HepG2 (cell line): ENCODE measurements around the gene ACTN4. TPM values are rescaled to one million over a fixed set of nuclear protein-coding genes. Genes with fewer than 3 reads are reported as not detected.

Experiments
- ATAC-seq: fragments of 200-7000 bp; cut with Tn5 transposase; 3 replicates; pipeline ENCODE4 v1.9.1; 2020; ENCODE audit warnings: mild to moderate bottlenecking, moderate library complexity
- BruUV-seq: library from RNA; stranded (reverse); fragments of 400-500 nt; replicated peaks from 2 replicates; lab custom pipeline; 2021; lab: Mats Ljungman, UMichigan
- CTCF ChIA-PET: fragments of 300-600 bp; formaldehyde crosslinking; extraction: SDS; loops from one replicate; lab custom pipeline; 2021; ENCODE audit warnings: low total read pairs, inconsistent platforms, low intra/inter-chr PET ratio; lab: Yijun Ruan, JAX
- POLR2A ChIA-PET: fragments of 350-600 bp; sonication (Branson Sonifier 250); formaldehyde crosslinking; loops from one replicate; lab custom pipeline; 2020; ENCODE audit warnings: antibody characterized with exemption, inconsistent platforms; lab: Yijun Ruan, JAX
- DNase-seq: peaks from one replicate; pipeline ENCODE4 v3.0.0-alpha.2; 2015; ENCODE audit warnings: low spot score
- FAIRE-seq: peaks from 3 replicates; lab custom pipeline; 2011; peaks lifted over from hg19 to GRCh38; lab: Jason Lieb, UNC
- H2AFZ ChIP-seq: one replicate; pipeline ENCODE4 v1.6.1; 2011; ENCODE audit warnings: low read length, inconsistent platforms
- H3K27ac ChIP-seq: fragments of 300-600 bp; 3 replicates; pipeline ENCODE4 v1.8.0; 2011; ENCODE audit warnings: mixed run types, mild to moderate bottlenecking, mixed read lengths, low read length, inconsistent platforms; ENCODE audit not compliant: insufficient read depth; ENCODE audit errors: extremely low read length
- H3K27me3 ChIP-seq, 2 experiments: fragments of 200-600 bp in 1 of 2; 2 replicates in 1 of 2; 3 replicates in 1 of 2; pipeline versions ENCODE4 v1.6.0 to v1.8.0; 2011; ENCODE audit warnings: low read length in 2 of 2, mild to moderate bottlenecking in 2 of 2, moderate library complexity in 2 of 2, inconsistent platforms in 1 of 2; ENCODE audit not compliant: insufficient read depth in 2 of 2, control insufficient read depth in 1 of 2
- H3K36me3 ChIP-seq, 2 experiments: fragments of 200-600 bp in 1 of 2; replicated peaks in 1 of 2; 2 replicates in 1 of 2; 3 replicates in 1 of 2; pipeline versions ENCODE4 v1.5.1 to v1.8.0; 2011; ENCODE audit warnings: low read length in 2 of 2, inconsistent platforms in 1 of 2; ENCODE audit not compliant: insufficient read depth in 2 of 2, control insufficient read depth in 1 of 2
- H3K4me1 ChIP-seq: 2 replicates; pipeline ENCODE4 v1.5.1; 2012; ENCODE audit warnings: low read length, inconsistent platforms; ENCODE audit not compliant: insufficient read depth
- H3K4me2 ChIP-seq: 2 replicates; pipeline ENCODE4 v1.6.0; 2011; ENCODE audit warnings: low read depth, low read length, inconsistent platforms
- H3K4me3 ChIP-seq, 3 experiments: fragments of 200-600 bp in 1 of 3; sonication (generic), shearing (Covaris generic) in 1 of 3; replicated peaks in 1 of 3; 2 replicates each; pipeline ENCODE4 v1.5.1; 2011 to 2016; ENCODE audit warnings: low read length in 3 of 3, inconsistent platforms in 2 of 3, low read depth in 2 of 3, mild to moderate bottlenecking in 2 of 3, control low read depth in 1 of 3, mixed read lengths in 1 of 3; ENCODE audit not compliant: insufficient read depth in 1 of 3
- H3K79me2 ChIP-seq: one replicate; pipeline ENCODE4 v1.6.1; 2011; ENCODE audit warnings: low read length, inconsistent platforms; ENCODE audit not compliant: insufficient read depth
- H3K9ac ChIP-seq: 2 replicates; pipeline ENCODE4 v1.6.0; 2011; ENCODE audit warnings: mild to moderate bottlenecking, low read depth, low read length, inconsistent platforms; ENCODE audit not compliant: insufficient read depth
- H3K9me3 ChIP-seq: 2 replicates; pipeline ENCODE4 v1.5.1; 2012; ENCODE audit warnings: mild to moderate bottlenecking, low read length
- H4K20me1 ChIP-seq: 2 replicates; pipeline ENCODE4 v1.6.0; 2011; ENCODE audit warnings: inconsistent platforms, mild to moderate bottlenecking, low read length, moderate library complexity; ENCODE audit not compliant: insufficient read depth
- CREBL2 ChIP-seq: sonication (generic); formaldehyde crosslinking; IDR thresholded peaks from 2 replicates; pipeline ENCODE4 v1.8.1; 2023; ENCODE audit warnings: missing genetic modification reagents, mild to moderate bottlenecking, borderline replicate concordance
- MAX ChIP-seq: IDR thresholded peaks from 2 replicates; pipeline ENCODE4 v1.6.1; 2012; ENCODE audit warnings: inconsistent platforms
- MYPOP ChIP-seq: sonication (generic); formaldehyde crosslinking; IDR thresholded peaks from 2 replicates; pipeline ENCODE4 v1.8.1; 2023; ENCODE audit warnings: mild to moderate bottlenecking, moderate library complexity, missing genetic modification reagents
- SMC3 ChIP-seq: IDR thresholded peaks from 2 replicates; pipeline ENCODE4 v1.6.1; 2011; ENCODE audit warnings: low read length, improper control_type of control experiment
- SOX13 ChIP-seq, 3 experiments: fragments of 450-650 bp in 1 of 3; sonication (generic) in 1 of 3; formaldehyde crosslinking in 1 of 3; IDR thresholded peaks in 2 of 3; conservative IDR thresholded peaks in 1 of 3; 2 replicates each; pipeline versions ENCODE4 v1.5.0 to v1.6.1; 2016 to 2020; ENCODE audit warnings: antibody characterized with exemption in 1 of 3, mild to moderate bottlenecking in 1 of 3, missing compliant biosample characterization in 1 of 3, missing genetic modification reagents in 1 of 3, moderate library complexity in 1 of 3
- SP4 ChIP-seq: sonication (generic); formaldehyde crosslinking; IDR thresholded peaks from 2 replicates; pipeline ENCODE4 v1.8.1; 2023; ENCODE audit warnings: mild to moderate bottlenecking, missing genetic modification reagents
- SP5 ChIP-seq: IDR thresholded peaks from 2 replicates; pipeline ENCODE4 v1.6.1; 2016; ENCODE audit warnings: low read depth, borderline replicate concordance
- TGIF2 ChIP-seq: IDR thresholded peaks from 2 replicates; pipeline ENCODE4 v1.6.1; 2016; ENCODE audit warnings: control low read depth, missing compliant biosample characterization
- ZBTB43 ChIP-seq: sonication (generic); formaldehyde crosslinking; conservative IDR thresholded peaks from 2 replicates; pipeline ENCODE4 v1.4.0; 2020; ENCODE audit warnings: missing genetic modification reagents
- ZNF703 ChIP-seq: sonication (generic); formaldehyde crosslinking; IDR thresholded peaks from 2 replicates; pipeline ENCODE4 v1.5.1; 2020; ENCODE audit warnings: missing genetic modification reagents, mild to moderate bottlenecking, moderate library complexity, borderline replicate concordance
- ZNF704 ChIP-seq: sonication (generic); formaldehyde crosslinking; IDR thresholded peaks from 2 replicates; pipeline ENCODE4 v1.8.1; 2023; ENCODE audit warnings: mild to moderate bottlenecking, inconsistent platforms, moderate library complexity, missing genetic modification reagents, borderline replicate concordance
- ZNF777 ChIP-seq: sonication (generic); formaldehyde crosslinking; IDR thresholded peaks from 2 replicates; pipeline ENCODE4 v1.4.0; 2020; ENCODE audit warnings: missing genetic modification reagents
- WGBS: methylation state at CpG from one replicate; pipeline ENCODE4 v1.1.6; 2017; ENCODE audit warnings: low lambda C conversion rate; 5-methylcytosine and 5-hydroxymethylcytosine counted together
- in situ Hi-C: cut with HindIII; loops from 2 replicates; pipeline ENCODE4 v1.10.0; 2017; ENCODE audit warnings: low pct_unique_long_range_greater_than_20kb; ENCODE audit not compliant: extremely low pct_ligation_motif_present
- intact Hi-C: fragments of 100-400 bp; cut with micrococcal nuclease; formaldehyde crosslinking; loops from one replicate; pipeline ENCODE4 v1.10.0; 2022; ENCODE audit not compliant: unreplicated experiment
- polyA plus RNA-seq, 8 experiments: library from polyadenylated mRNA; depleted of rRNA in 3 of 8; stranded (reverse) in 7 of 8; unstranded in 1 of 8; fragments of >200 nt; fragmentation: Illumina TruSeq in 4 of 8; extraction: Trizol in 4 of 8; gene quantifications; 2 replicates each; pipeline versions ENCODE4 v1.2.1 to v1.2.3, GENCODE V29; 2011 to 2016; ENCODE audit warnings: low read depth in 4 of 8, missing spikeins in 1 of 8, mixed read lengths in 1 of 8; ENCODE audit not compliant: insufficient read depth in 1 of 8
- total RNA-seq, 5 experiments: library from RNA; depleted of rRNA; stranded (reverse); fragments of >200 nt; fragmentation: Illumina TruSeq; extraction: Trizol; gene quantifications; 2 replicates each; pipeline ENCODE4 v1.2.3, GENCODE V29; 2016; ENCODE audit warnings: low read depth in 1 of 5

ACTN4 gene
- total and polyA plus RNA-seq, 2 of the 13 experiments (the other 11 are each of a cell fraction or from before 2014, with no cell fraction given) = 171 to 192 TPM

GRCh38 chr19:38700350-38700901, 53.0 kb downstream of the ACTN4 start (continued):
- TF ChIP-seq MAX = peak; percentile 20; the same call in 1 of the 2 replicates

- BruUV-seq = TSS peak; percentile 83
- in situ Hi-C loops = loop anchor here (5.0 kb wide), 1 partner anchor 44 kb away; no protein-coding TSS in a partner anchor
- peaks cover 55% of the 10 kb centered on the region for H3K79me2 ChIP-seq
- TF ChIP-seq ZNF777 (CRISPR knock-in tag) = no peak
- TF ChIP-seq ZNF703 (CRISPR knock-in tag) = peak; percentile 80; the same call in 1 of the 2 replicates
- no peak for TF ChIP-seq ZNF704 (CRISPR knock-in tag)
- no peak for TF ChIP-seq TGIF2
- TF ChIP-seq SMC3 = no peak
- TF ChIP-seq MYPOP = peak; percentile 74; the same call in 1 of the 2 replicates
- peak; percentile 85 for TF ChIP-seq SP5 (CRISPR knock-in tag)
- TF ChIP-seq CREBL2 (CRISPR knock-in tag) = no peak
- peak; percentile 88 for TF ChIP-seq ZBTB43 (CRISPR knock-in tag)
- TF ChIP-seq SOX13 (IDR thresholded peaks at IDR 0.05) = peak; percentile 69; the same call in 1 of the 2 replicates
- peak in 1 of 2 experiments; percentile 92; a peak in 2 of 4 replicates for TF ChIP-seq SOX13 (CRISPR knock-in tag; conservative IDR thresholded peaks at IDR 0.05 in 1 of 2, IDR thresholded peaks at IDR 0.05 in 1 of 2)
- TF ChIP-seq SP4 = peak; percentile 15
Observed at GRCh38 chr19:38700902-38701454, 53.5 kb downstream of the ACTN4 start.

More at GRCh38 chr19:38700902-38701454, 53.5 kb downstream of the ACTN4 start:
- Histone ChIP-seq H3K9me3 (no peaks in the 10 kb centered on the region), H3K4me1 (peaks cover 95% of the 10 kb centered on the region), H3K4me3 (peak overlapping the region in 1 of 3 experiments; percentile 47; a peak in 2 of 6 replicates), H3K36me3 (peaks cover 39 to 59% of the 10 kb centered on the region in 2 experiments), H2AFZ (no peak overlapping the region), H4K20me1 (no peaks in the 10 kb centered on the region), H3K4me2 (peak overlapping the region; percentile 70), H3K9ac (peak overlapping the region; percentile 76), H3K27me3 (no peaks in the 10 kb centered on the region), H3K27ac (peak overlapping the region; percentile 99)
- ATAC-seq (peak; percentile 42), DNase-seq (peak; percentile 85), FAIRE-seq (peak; percentile 80)
- ChIA-PET POLR2A (interaction anchor here (0.6 to 3.6 kb wide), 28 partner anchors 9 to 275 kb away, joined by 3 to 63 read pairs (median 5); partner anchors contain the start of genes ACTN4, ECH1, EIF3K and FBXO17), CTCF (no interaction called here)
- WGBS = 13% methylated on average over 18 of the region's 18 CpGs
- intact Hi-C loops = loop anchor here (2.0 to 5.0 kb wide), 2 partner anchors 22 to 49 kb away; no protein-coding TSS in a partner anchor
